Activated CD8-positive, alpha-beta memory T cell treated with anti-CD3 and anti-CD28 coated beads for 36 hours (primary cell): ENCODE data around the gene VEPH1. TPM values are rescaled to one million over a fixed set of nuclear protein-coding genes. Genes with fewer than 3 reads are reported as not detected.

Experiments
- CTCF ChIA-PET: fragments of 350-600 bp; sonication (Branson Sonifier 250); formaldehyde crosslinking; loops from one replicate; lab custom pipeline; 2021; ENCODE audit warnings: antibody characterized with exemption; lab: Charles Lee
- POLR2A ChIA-PET: fragments of 350-600 bp; sonication (Branson Sonifier 250); formaldehyde crosslinking; loops from one replicate; lab custom pipeline; 2021; ENCODE audit warnings: antibody characterized with exemption; lab: Charles Lee
- total RNA-seq, 2 experiments: library from RNA; stranded (reverse); gene quantifications; one replicate each; pipeline ENCODE4 v1.2.3, GENCODE V29; 2021

Gene VEPH1
- total RNA-seq, 2 experiments from 2014 or later: not detected

GRCh38 chr3:157407769-157408168 lies 95.4 kb downstream of the VEPH1 start:
- ChIA-PET CTCF (no interaction called here), POLR2A (no interaction called here)

- ChIA-PET POLR2A (no interaction called here), CTCF (no interaction called here)
Measured at GRCh38 chr3:157406394-157406793, 96.8 kb downstream of the VEPH1 start.

DNA sequence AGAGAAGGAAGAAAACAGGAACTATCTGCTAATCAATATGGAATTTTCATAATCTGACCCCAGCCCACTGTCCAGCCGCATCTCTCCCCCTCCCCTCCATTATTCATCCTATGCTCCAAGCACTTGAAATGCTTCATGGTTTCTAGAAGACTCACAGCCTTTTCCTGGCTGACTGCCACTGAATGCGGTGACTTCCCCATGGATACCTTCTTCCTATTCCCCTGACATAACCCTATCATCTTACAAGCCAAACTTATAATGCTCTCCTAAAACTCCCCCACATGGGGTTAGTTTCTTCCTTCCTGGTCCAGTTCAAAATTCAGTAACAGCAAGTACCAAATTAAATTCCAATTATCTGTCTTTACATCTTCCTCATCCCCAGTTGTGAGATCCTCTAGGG lies 97.8 kb downstream of the VEPH1 start:
- CTCF ChIA-PET: no interaction called here
- POLR2A ChIA-PET: no interaction called here

- CTCF ChIA-PET: no interaction called here
- POLR2A ChIA-PET: no interaction called here
Measured at GRCh38 chr3:157404381-157404780, 98.8 kb downstream of the VEPH1 start.

DNA sequence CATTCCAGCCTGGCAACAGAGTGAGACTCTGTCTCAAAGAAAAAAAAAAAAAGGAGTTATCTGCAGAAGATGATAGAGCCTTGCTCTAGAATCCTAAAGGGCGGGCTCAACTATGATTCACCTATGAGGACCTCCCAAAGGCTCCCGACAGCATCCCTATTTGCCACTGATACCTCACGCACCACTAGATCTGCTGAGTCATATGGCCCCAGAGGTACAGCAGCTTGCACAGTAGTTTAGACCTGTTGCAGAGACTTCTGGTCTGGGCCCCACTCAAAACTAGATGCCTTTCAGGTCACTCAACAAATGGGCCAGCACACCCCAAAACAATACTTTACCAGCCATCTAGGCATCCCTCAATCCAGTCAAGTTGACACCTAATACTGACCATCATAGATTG lies 104.6 kb downstream of the VEPH1 start:
- ChIA-PET CTCF (no interaction called here), POLR2A (no interaction called here)

- ChIA-PET CTCF (no interaction called here), POLR2A (no interaction called here)
Measured at GRCh38 chr3:157394411-157394810, 108.8 kb downstream of the VEPH1 start.

DNA sequence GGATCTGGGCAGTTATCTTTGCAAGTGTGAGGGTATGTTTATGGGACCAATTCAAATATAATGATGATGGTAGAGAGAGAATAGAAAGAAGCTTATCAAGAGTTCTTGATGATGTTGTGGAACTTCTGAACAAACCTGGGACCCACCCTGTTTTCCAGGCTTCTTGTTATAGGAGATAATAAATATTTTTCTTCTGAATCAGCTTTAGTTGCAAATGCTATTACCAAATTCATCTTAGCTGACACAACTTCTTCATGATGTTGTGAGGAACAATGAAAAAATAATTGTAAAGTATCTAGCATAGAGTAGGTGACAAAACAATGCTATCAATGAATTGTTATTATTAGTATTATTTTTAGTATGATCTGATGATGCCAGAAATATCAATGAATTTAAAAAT lies 110.1 kb downstream of the VEPH1 start:
- POLR2A ChIA-PET: no interaction called here
- CTCF ChIA-PET: interaction anchor here (0.6 kb wide), 1 partner anchor 95 kb away, joined by 3 read pairs; no protein-coding TSS in a partner anchor

GRCh38 chr3:157392104-157392503 lies 111.1 kb downstream of the VEPH1 start:
- POLR2A ChIA-PET: no interaction called here
- CTCF ChIA-PET: no interaction called here

DNA sequence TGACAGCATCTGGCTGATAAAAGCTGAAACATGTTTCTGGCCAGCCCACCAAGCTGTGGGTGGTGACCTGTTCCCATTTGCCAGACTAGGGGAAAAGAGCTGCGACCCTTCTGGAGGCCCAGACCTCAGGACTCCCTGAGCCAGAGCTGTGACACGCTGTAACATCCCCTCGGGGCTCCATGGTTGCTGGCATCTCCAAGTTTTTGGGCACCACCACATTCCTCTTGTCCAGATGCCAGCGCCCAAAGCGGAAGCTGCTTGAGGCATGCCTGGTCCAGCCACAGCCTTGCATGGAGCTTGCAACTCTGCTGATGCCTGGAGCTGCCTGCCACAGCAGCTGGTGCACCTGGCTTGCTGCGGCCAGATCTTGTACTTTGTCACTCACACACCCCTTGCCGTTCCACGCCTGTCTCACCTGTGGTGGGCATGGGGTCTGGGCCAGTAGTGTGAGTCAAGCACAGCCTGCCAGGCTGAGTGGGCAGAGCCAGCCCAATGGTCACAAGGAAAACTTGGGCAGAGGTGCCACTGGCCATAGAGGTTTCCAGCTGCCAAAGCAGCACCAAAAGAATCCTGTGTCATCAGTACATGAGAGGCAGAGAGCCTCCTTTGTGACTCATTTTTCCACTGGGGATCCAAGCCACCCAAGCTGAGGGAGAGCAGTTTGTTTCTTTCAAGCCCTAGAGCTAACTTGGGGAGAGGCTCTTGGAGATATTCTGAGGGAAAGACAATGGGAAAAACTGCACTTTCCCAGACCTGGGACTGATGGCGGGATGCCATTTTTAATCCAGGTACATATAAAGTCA lies 112.3 kb downstream of the VEPH1 start:
- ChIA-PET POLR2A (no interaction called here), CTCF (interaction anchor here (0.6 kb wide), 1 partner anchor 1143 kb away, joined by 4 read pairs; no protein-coding TSS in a partner anchor)

DNA sequence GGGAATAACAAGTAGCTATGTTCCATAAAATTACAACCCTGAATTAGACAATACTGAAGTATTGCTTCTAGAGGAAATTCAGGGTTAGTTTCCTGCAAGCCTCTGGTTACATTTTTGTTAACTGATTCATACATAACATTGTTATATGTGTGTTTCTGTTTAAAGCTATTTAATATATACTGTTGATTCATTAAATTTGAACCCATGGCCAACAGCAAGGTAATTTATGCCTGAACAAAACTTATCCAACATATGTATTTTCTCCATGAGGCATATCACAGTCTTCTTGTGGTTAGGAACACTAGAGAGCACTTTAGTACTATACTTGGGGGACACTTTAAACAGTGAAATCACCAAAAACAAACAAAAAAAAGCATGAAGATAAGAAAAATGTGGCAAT lies 114.2 kb downstream of the VEPH1 start:
- ChIA-PET POLR2A (no interaction called here), CTCF (no interaction called here)

DNA sequence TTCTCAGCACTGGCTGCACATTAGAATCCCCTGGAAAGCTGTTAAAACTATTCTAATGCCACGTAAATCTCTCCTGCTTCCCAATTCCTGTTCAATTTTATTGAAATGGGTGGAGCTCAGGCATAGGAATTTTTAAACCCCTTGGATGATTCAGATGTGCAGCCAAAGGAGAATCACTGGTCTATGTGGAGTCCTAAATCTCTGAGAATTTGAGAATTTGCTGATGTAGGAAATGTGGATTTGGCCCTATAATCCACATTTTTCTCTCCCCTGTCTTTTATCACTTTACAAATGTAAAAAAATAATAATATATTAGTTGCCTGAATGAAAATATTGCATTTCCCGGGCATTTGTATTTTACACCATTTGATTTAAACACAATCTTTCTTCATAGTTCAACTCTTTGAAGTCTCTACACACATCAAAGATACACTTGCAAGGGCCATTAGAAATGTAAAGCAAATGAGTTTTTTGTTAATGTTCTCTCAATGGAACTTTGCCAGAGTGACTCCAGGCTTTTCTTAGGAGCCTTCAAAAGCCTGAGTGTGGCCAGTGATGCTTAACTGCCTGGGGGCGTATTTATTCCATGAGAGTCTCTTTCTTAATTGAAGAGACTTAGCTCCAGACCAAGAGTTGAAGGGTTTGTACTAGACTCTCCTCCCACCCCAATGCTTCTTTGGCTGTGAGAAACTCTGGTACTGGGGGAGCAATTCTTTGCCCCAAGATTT lies 115.3 kb downstream of the VEPH1 start:
- POLR2A ChIA-PET: no interaction called here
- CTCF ChIA-PET: no interaction called here

- POLR2A ChIA-PET: no interaction called here
- CTCF ChIA-PET: no interaction called here
Measured at GRCh38 chr3:157384491-157384890, 118.7 kb downstream of the VEPH1 start.

DNA sequence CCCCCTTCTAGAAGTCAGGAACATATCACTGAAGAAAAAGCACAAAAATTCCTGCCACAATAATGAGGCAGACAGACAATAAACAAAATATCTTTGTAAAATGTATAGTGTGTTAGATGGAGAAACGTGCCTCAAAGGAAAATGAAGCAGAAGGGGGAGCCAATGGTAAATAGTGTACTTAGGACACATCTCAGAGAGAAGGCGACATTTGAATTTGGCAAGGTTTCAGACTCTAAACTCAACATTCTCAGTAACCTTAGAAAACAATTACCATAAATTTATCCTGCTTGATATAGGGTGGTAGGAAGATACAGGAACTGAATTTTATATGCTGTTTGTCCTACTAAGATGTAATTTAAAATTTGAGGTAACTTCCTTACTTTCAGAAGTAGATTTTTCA lies 119.2 kb downstream of the VEPH1 start:
- ChIA-PET CTCF (no interaction called here), POLR2A (no interaction called here)

- CTCF ChIA-PET: no interaction called here
- POLR2A ChIA-PET: no interaction called here
Measured at GRCh38 chr3:157381606-157382005, 121.6 kb downstream of the VEPH1 start.

DNA sequence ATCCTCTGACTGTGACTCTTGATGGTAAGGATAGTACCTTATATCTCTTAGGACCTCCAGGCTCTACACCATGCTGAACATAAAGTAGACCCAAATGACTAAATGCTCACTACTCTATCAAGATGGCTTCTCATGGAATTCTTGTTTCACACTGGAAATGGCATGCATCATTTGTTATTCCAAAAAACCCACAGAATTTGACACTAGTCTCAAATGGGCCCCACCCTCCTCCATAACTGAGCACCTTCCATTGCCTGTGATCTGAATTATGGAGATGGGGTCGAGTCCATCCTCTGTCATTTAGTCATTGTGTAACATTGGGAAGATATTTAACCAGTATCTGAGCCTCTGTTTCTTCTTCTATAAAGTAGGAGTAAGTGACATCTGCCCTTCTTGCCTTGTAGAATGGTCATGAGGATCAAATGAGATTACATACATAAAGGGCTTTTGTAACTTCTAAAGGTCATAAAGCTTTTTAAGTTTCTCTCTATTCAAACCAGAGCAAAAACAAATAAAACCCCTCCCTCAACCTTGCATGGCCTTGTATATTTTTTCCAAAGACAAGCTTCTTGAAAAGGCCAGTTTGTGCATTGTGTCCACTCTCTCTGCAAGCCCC lies 123.6 kb downstream of the VEPH1 start:
- POLR2A ChIA-PET: no interaction called here
- CTCF ChIA-PET: no interaction called here

DNA sequence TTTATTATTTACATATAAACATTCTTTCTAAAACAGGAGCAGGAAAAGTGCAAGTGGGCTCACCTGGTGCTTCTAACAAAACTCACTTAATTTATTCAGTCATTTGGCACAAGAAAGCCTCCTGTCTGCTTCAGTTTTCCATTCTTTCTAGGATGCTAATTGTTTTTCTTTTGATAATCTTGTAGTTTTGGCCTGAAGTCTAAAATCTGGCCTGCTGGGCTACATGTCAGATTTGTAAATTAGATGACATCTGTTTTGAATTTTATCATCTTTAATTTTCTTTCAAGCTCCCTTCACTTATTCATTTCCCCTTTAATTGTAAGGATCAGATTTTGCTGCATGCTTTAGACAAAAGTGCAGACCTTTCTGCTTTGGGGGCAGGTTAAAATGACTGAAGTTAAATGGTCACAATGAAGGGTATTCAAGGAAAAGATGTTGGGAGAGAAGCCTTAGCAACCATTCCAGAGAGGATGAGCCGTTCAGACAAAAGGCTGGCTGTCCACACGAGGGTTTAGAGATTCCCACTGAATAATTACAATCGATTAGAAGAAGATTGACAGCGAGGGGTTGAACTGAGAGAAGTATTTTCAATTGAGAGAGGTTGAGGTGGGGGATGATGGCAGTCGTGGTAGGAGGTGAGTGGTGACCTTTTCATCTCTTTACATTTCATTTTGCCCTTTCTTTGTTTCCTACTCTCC lies 126.5 kb downstream of the VEPH1 start:
- CTCF ChIA-PET: no interaction called here
- POLR2A ChIA-PET: no interaction called here

GRCh38 chr3:157375342-157375986 lies 127.8 kb downstream of the VEPH1 start:
- ChIA-PET POLR2A (no interaction called here), CTCF (no interaction called here)

DNA sequence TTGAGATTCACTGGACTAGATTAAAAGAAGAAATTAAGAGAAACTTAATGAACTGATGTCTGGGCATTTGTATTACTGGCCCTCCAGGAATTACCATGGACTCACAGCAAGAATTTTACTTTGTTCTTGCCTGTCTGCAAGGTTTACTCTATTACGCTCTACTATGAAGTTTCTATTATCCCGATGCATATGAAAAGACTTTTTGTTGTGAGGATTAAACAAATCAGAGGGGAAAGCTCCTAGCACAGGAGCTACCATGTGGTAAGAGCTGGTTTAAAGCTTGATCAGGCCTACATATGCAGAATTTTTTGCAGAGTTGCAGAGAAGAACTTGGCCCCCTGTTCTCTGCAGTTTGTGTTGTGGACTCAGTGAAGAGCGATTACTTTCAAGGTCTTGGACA lies 128.3 kb downstream of the VEPH1 start:
- ChIA-PET CTCF (no interaction called here), POLR2A (no interaction called here)

DNA sequence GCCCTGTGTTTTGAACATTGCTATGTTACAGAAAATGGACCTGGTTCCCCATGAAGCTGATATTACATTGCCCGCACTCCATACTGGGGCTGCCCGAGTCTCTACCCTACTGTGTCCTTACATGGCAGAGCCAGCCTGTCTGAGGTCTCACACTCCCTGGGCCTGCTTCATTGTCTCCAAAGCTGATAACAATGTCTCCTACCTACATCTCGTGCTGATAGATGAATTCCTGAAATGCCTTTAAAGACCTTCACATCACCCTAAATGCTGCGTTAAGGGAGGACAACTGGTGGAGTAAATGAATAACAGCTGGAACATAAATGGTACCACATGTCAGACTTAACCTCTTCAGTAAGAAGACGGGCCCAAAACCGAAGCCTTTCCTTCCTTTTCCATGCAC lies 129.4 kb downstream of the VEPH1 start:
- ChIA-PET CTCF (no interaction called here), POLR2A (no interaction called here)

- POLR2A ChIA-PET: no interaction called here
- CTCF ChIA-PET: no interaction called here
Measured at GRCh38 chr3:157370867-157371266, 132.3 kb downstream of the VEPH1 start.
